ENCODE data around the gene PDZRN4. TPM values are rescaled to one million over a fixed set of nuclear protein-coding genes. Genes with fewer than 3 reads are reported as not detected.
"Not testable (repeated sequence)": the region's sequence is repeated elsewhere in the genome, so short reads cannot be mapped to it uniquely, and the experiment has no call there.

The PDZRN4 gene
- total and polyA plus RNA-seq, 12 donors = 0.28 to 2.3 (median 1.0) TPM

DNA sequence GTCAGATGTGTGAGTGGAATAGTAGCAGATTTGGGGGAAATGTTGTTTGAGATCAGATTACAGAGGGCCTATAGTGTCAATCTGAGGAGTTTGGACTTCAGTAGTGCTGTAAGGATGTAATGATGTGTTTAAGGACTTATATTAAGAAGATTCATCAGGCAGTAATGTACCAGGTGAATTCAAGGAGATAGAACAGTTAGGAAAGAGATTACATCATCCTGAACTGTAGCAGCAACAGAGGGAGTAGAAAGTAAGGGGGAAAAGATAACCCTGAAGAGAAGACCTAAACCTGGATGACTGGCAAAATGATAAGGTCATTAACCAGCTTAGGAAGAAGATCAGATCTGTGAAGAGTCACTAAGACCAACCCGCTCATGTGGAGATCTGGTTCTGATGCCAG, 349.4 kb downstream of the PDZRN4 start:
- no peak overlapping the region for H3K4me3 ChIP-seq
- H3K27ac ChIP-seq = no peak overlapping the region
- no peaks in the 10 kb centered on the region for H3K36me3 ChIP-seq (replicated peaks in 1 of 2)
- TF ChIP-seq POLR2A (IDR thresholded peaks at IDR 0.05) (no peak), CTCF (IDR thresholded peaks at IDR 0.05) (no peak)
- no peaks in the 10 kb centered on the region for H3K4me1 ChIP-seq (replicated peaks in 1 of 2)
- 90 to 97% (median 95%) methylated on average over 1 of the region's 1 CpG for WGBS, 4 donors
- H3K9me3 ChIP-seq (replicated peaks in 1 of 3) = no peaks in the 10 kb centered on the region
- intact Hi-C loops (cut with DNase I) = no loop called here
- no peak for DNase-seq
- H3K27me3 ChIP-seq = no peaks in the 10 kb centered on the region

- Histone ChIP-seq H3K36me3 (replicated peaks in 1 of 2) (no peaks in the 10 kb centered on the region), H3K4me3 (no peak overlapping the region), H3K27me3 (no peaks in the 10 kb centered on the region), H3K4me1 (replicated peaks in 1 of 2) (no peaks in the 10 kb centered on the region), H3K27ac (no peak overlapping the region), H3K9me3 (replicated peaks in 1 of 3) (no peaks in the 10 kb centered on the region)
- 70 to 88% (median 86%) methylated on average over 6 of the region's 6 CpGs for WGBS, 4 donors
- DNase-seq = no peak
- TF ChIP-seq CTCF (IDR thresholded peaks at IDR 0.05) = no peak
- no peak for TF ChIP-seq POLR2A (IDR thresholded peaks at IDR 0.05)
- intact Hi-C loops (cut with DNase I) = no loop called here
Observed at GRCh38 chr12:41545761-41546160, 357.6 kb downstream of the PDZRN4 start.

DNA sequence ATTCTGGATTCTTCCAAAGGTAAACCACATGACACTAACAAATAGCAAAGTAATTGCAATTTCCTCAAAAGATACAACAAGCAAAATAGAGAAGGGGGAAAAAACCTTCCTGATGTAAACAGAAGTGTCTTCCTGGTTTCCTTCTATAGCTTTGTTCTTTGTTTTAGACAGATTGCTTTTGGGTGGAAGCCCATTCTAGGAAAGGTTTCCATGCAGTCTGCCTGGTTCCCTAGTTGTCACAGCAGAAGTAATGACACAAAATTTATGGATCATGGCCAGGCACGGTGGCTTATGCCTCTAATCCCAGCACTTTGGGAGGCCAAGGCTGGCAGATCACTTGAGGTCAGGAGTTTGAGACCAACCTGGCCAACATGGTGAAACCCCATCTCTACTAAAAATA, 359.0 kb downstream of the PDZRN4 start:
- DNase-seq; H3K27ac ChIP-seq; H3K4me3 ChIP-seq; H3K9me3 ChIP-seq (replicated peaks in 1 of 3); H3K27me3 ChIP-seq; H3K36me3 ChIP-seq (replicated peaks in 1 of 2); intact Hi-C loops (cut with DNase I); H3K4me1 ChIP-seq (replicated peaks in 1 of 2): not testable (repeated sequence)
- 0 to 43% (median 34%) methylated on average over 1 of the region's 1 CpG for WGBS, 4 donors

GRCh38 chr12:41548926-41549325, 360.8 kb downstream of the PDZRN4 start:
- DNase-seq = no peak
- intact Hi-C loops (cut with DNase I) = no loop called here
- 88 to 96% (median 95%) methylated on average over 4 of the region's 4 CpGs for WGBS, 4 donors

More at GRCh38 chr12:41548926-41549325, 360.8 kb downstream of the PDZRN4 start:
- TF ChIP-seq POLR2A (IDR thresholded peaks at IDR 0.05) = no peak
- no peak for TF ChIP-seq CTCF (IDR thresholded peaks at IDR 0.05)
- Histone ChIP-seq H3K27me3 (no peaks in the 10 kb centered on the region), H3K4me1 (replicated peaks in 1 of 2) (no peaks in the 10 kb centered on the region), H3K36me3 (replicated peaks in 1 of 2) (no peaks in the 10 kb centered on the region), H3K9me3 (replicated peaks in 1 of 3) (no peaks in the 10 kb centered on the region), H3K27ac (no peak overlapping the region), H3K4me3 (no peak overlapping the region)

All from adrenal gland (tissue), 12 donors.